WTC11 (cell line): Measurements from ENCODE around the gene DCUN1D3. TPM values are rescaled to one million over a fixed set of nuclear protein-coding genes. Genes with fewer than 3 reads are reported as not detected.

Experiments
- ATAC-seq: fragments of 200-7000 bp; cut with Tn5 transposase; 2 replicates; pipeline ENCODE4 v1.10.0; 2021; ENCODE audit warnings: mild to moderate bottlenecking, moderate library complexity
- CTCF ChIA-PET: fragments of 300-600 bp; sonication (Branson Sonifier 250); formaldehyde crosslinking; loops from one replicate; lab custom pipeline; 2021; ENCODE audit warnings: antibody characterized with exemption; lab: Charles Lee
- POLR2A ChIA-PET: fragments of 350-600 bp; sonication (Branson Sonifier 250); formaldehyde crosslinking; loops from one replicate; lab custom pipeline; 2021; ENCODE audit warnings: antibody characterized with exemption; lab: Charles Lee
- DNase-seq: peaks from one replicate; pipeline ENCODE4 v3.0.0; 2021; ENCODE audit warnings: low spot score
- H3K27ac Mint-ChIP-seq: 2 replicates; pipeline ENCODE4 v1.8.0; 2021; ENCODE audit warnings: mixed read lengths
- H3K27me3 Mint-ChIP-seq: 2 replicates; pipeline ENCODE4 v1.8.0; 2021; ENCODE audit warnings: low read depth, mild to moderate bottlenecking, moderate library complexity, mixed read lengths
- H3K36me3 Mint-ChIP-seq: 2 replicates; pipeline ENCODE4 v1.8.0; 2021; ENCODE audit warnings: mixed read lengths
- H3K4me1 Mint-ChIP-seq: 2 replicates; pipeline ENCODE4 v1.8.0; 2022; ENCODE audit warnings: mixed read lengths
- H3K4me3 Mint-ChIP-seq: 2 replicates; pipeline ENCODE4 v1.8.0; 2021; ENCODE audit warnings: mild to moderate bottlenecking, moderate library complexity, mixed read lengths
- H3K9me3 Mint-ChIP-seq: 2 replicates; pipeline ENCODE4 v1.8.0; 2021; ENCODE audit warnings: mixed read lengths
- ATF3 ChIP-seq: sonication (generic); formaldehyde crosslinking; conservative IDR thresholded peaks from 2 replicates; pipeline ENCODE4 v1.8.1; 2022; ENCODE audit warnings: mild to moderate bottlenecking, missing genetic modification reagents
- CBFB ChIP-seq: sonication (generic); formaldehyde crosslinking; IDR thresholded peaks from 2 replicates; pipeline ENCODE4 v1.8.1; 2022; ENCODE audit warnings: mild to moderate bottlenecking, low read depth, missing genetic modification reagents
- ERG ChIP-seq: fragments of 250-450 bp; sonication (Bioruptor Pico); IDR thresholded peaks from 2 replicates; pipeline ENCODE4 v1.8.0; 2021; ENCODE audit warnings: mild to moderate bottlenecking
- ESRRA ChIP-seq: sonication (generic); formaldehyde crosslinking; IDR thresholded peaks from 2 replicates; pipeline ENCODE4 v1.8.1; 2022; ENCODE audit warnings: mild to moderate bottlenecking, missing genetic modification reagents, borderline replicate concordance
- FOXK1 ChIP-seq: sonication (generic); formaldehyde crosslinking; IDR thresholded peaks from 2 replicates; pipeline ENCODE4 v1.8.0; 2022; ENCODE audit warnings: mild to moderate bottlenecking, moderate library complexity, missing genetic modification reagents
- GTF2I ChIP-seq: fragments of 250-450 bp; sonication (Bioruptor Pico); conservative IDR thresholded peaks from 2 replicates; pipeline ENCODE4 v1.4.0; 2021; ENCODE audit warnings: mild to moderate bottlenecking
- HMGA2 ChIP-seq: fragments of 250-450 bp; sonication (Bioruptor Pico); IDR thresholded peaks from 2 replicates; pipeline ENCODE4 v1.4.0; 2021; ENCODE audit warnings: mild to moderate bottlenecking, moderate library complexity
- HMGXB4 ChIP-seq: sonication (generic); formaldehyde crosslinking; IDR thresholded peaks from 2 replicates; pipeline ENCODE4 v1.8.1; 2023; ENCODE audit warnings: mild to moderate bottlenecking, moderate library complexity, missing genetic modification reagents
- JAZF1 ChIP-seq: fragments of 250-450 bp; sonication (Bioruptor Pico); IDR thresholded peaks from 2 replicates; pipeline ENCODE4 v1.9.0; 2021; ENCODE audit warnings: moderate library complexity, mild to moderate bottlenecking, inconsistent platforms
- MAX ChIP-seq: sonication (generic); formaldehyde crosslinking; IDR thresholded peaks from 2 replicates; pipeline ENCODE4 v1.8.0; 2022; ENCODE audit warnings: mild to moderate bottlenecking, missing genetic modification reagents
- NFYB ChIP-seq: sonication (generic); formaldehyde crosslinking; conservative IDR thresholded peaks from 2 replicates; pipeline ENCODE4 v1.8.0; 2022; ENCODE audit warnings: low read depth, missing genetic modification reagents
- NR1H2 ChIP-seq: sonication (generic); formaldehyde crosslinking; IDR thresholded peaks from 2 replicates; pipeline ENCODE4 v1.9.0; 2021; ENCODE audit warnings: mild to moderate bottlenecking, moderate library complexity, missing genetic modification reagents
- NR3C1 ChIP-seq: sonication (generic); formaldehyde crosslinking; conservative IDR thresholded peaks from 2 replicates; pipeline ENCODE4 v1.8.1; 2023; ENCODE audit warnings: low read depth, mild to moderate bottlenecking, missing genetic modification reagents
- USF1 ChIP-seq: sonication (generic); formaldehyde crosslinking; IDR thresholded peaks from 2 replicates; pipeline ENCODE4 v1.8.0; 2022; ENCODE audit warnings: mild to moderate bottlenecking, missing genetic modification reagents
- ZMAT4 ChIP-seq: fragments of 250-450 bp; sonication (Bioruptor Pico); IDR thresholded peaks from 2 replicates; pipeline ENCODE4 v1.9.0; 2021; ENCODE audit warnings: mild to moderate bottlenecking
- ZNF121 ChIP-seq: sonication (generic); formaldehyde crosslinking; IDR thresholded peaks from 2 replicates; pipeline ENCODE4 v1.8.0; 2023; ENCODE audit warnings: missing genetic modification reagents
- ZNF138 ChIP-seq: sonication (generic); formaldehyde crosslinking; conservative IDR thresholded peaks from 2 replicates; pipeline ENCODE4 v1.8.1; 2022; ENCODE audit warnings: mild to moderate bottlenecking, moderate library complexity, missing genetic modification reagents
- ZNF219 ChIP-seq: sonication (generic); formaldehyde crosslinking; IDR thresholded peaks from 2 replicates; pipeline ENCODE4 v1.8.0; 2023; ENCODE audit warnings: missing genetic modification reagents, mild to moderate bottlenecking, borderline replicate concordance
- ZNF281 ChIP-seq: sonication (generic); formaldehyde crosslinking; IDR thresholded peaks from 2 replicates; pipeline ENCODE4 v1.8.0; 2023; ENCODE audit warnings: mild to moderate bottlenecking, missing genetic modification reagents
- ZNF416 ChIP-seq: fragments of 250-450 bp; sonication (Bioruptor Pico); IDR thresholded peaks from 2 replicates; pipeline ENCODE4 v1.9.0; 2021; ENCODE audit warnings: mild to moderate bottlenecking, inconsistent platforms
- ZSCAN18 ChIP-seq: fragments of 250-450 bp; sonication (Bioruptor Pico); IDR thresholded peaks from 2 replicates; pipeline ENCODE4 v2.1.2; 2022; ENCODE audit warnings: mild to moderate bottlenecking, moderate library complexity
- total RNA-seq: library from RNA; stranded (reverse); gene quantifications from 3 replicates; pipeline ENCODE4 v1.2.3, GENCODE V29; 2021

The DCUN1D3 gene
- total RNA-seq, 1 experiment from 2014 or later, result 14.7 TPM

- no peak for TF ChIP-seq ZSCAN18 (CRISPR knock-in tag)
These were observed 5.4 kb upstream of the DCUN1D3 start (continued) for GRCh38 chr16:20905576-20905975.

GRCh38 chr16:20904507-20905081 lies 4.4 kb upstream of the DCUN1D3 start:
- Mint-ChIP-seq H3K9me3 (no peaks in the 10 kb centered on the region), H3K36me3 (no peaks in the 10 kb centered on the region), H3K27ac (no peak overlapping the region)
- ChIA-PET CTCF (interaction anchor here (1.3 kb wide), 1 partner anchor 198 kb away, joined by 3 read pairs; no protein-coding TSS in a partner anchor), POLR2A (no interaction called here)
- ATAC-seq, result no peak
- TF ChIP-seq NR3C1 (CRISPR knock-in tag) (no peak), HMGXB4 (no peak), ZNF138 (CRISPR knock-in tag) (no peak), ZNF281 (CRISPR knock-in tag) (no peak), ZNF121 (CRISPR knock-in tag) (no peak), ZMAT4 (no peak), FOXK1 (CRISPR knock-in tag) (no peak), ZNF219 (CRISPR knock-in tag) (no peak), CBFB (no peak), JAZF1 (CRISPR knock-in tag) (no peak), NR1H2 (CRISPR knock-in tag) (no peak), GTF2I (CRISPR knock-in tag) (no peak), ERG (CRISPR knock-in tag) (no peak), ESRRA (CRISPR knock-in tag) (no peak), USF1 (no peak), ATF3 (no peak), HMGA2 (CRISPR knock-in tag) (no peak), MAX (CRISPR knock-in tag) (no peak), ZNF416 (CRISPR knock-in tag) (no peak), NFYB (no peak)
- TF ChIP-seq, all 79 proteins: peak for 0
- H3K27me3 Mint-ChIP-seq, result no peaks in the 10 kb centered on the region
- no peak overlapping the region for H3K4me3 Mint-ChIP-seq
- peaks cover 33% of the 10 kb centered on the region for H3K4me1 Mint-ChIP-seq
- no peak for DNase-seq
